ENCODE data around the gene ENDOG. TPM values are rescaled to one million over a fixed set of nuclear protein-coding genes. Genes with fewer than 3 reads are reported as not detected.

Gene ENDOG
- total RNA-seq, 2 donors from 2014 or later = 33.6 to 74.4 TPM

GRCh38 chr9:128807827-128808226, 10.5 kb upstream of the ENDOG start:
- Histone ChIP-seq H3K9me3 (no peaks in the 10 kb centered on the region), H3K4me3 (no peak overlapping the region), H3K36me3 (peaks cover 46% of the 10 kb centered on the region), H3K4me1 (no peaks in the 10 kb centered on the region), H3K27me3 (no peaks in the 10 kb centered on the region), H3K27ac (no peak overlapping the region)
- no peak for DNase-seq (ENCODE audit: low spot score)
- TF ChIP-seq, protein P1, sequence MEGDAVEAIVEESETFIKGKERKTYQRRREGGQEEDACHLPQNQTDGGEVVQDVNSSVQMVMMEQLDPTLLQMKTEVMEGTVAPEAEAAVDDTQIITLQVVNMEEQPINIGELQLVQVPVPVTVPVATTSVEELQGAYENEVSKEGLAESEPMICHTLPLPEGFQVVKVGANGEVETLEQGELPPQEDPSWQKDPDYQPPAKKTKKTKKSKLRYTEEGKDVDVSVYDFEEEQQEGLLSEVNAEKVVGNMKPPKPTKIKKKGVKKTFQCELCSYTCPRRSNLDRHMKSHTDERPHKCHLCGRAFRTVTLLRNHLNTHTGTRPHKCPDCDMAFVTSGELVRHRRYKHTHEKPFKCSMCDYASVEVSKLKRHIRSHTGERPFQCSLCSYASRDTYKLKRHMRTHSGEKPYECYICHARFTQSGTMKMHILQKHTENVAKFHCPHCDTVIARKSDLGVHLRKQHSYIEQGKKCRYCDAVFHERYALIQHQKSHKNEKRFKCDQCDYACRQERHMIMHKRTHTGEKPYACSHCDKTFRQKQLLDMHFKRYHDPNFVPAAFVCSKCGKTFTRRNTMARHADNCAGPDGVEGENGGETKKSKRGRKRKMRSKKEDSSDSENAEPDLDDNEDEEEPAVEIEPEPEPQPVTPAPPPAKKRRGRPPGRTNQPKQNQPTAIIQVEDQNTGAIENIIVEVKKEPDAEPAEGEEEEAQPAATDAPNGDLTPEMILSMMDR (IDR thresholded peaks at IDR 0.05) = no peak

DNA sequence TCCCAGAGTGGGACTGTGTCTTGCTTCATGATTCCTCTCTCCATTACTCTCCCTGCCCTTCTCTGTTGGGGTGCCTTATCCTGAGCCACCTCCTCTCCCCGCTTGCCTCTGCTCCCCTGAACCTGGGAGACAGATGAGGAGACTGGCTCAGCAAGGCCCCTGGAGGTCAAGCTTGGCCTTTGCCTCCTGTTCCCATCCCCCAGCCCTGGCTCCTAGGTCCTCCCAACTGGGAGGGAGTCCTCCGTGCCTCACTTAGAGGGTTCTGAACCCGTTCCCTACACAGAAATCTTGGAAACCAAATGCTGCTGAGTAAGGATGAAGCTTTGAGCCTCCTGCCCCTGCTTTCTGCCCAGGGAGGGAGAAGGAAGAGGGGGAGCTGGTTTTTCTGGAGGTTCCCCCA, 9.8 kb upstream of the ENDOG start:
- peaks cover 39% of the 10 kb centered on the region for H3K36me3 ChIP-seq

DNA sequence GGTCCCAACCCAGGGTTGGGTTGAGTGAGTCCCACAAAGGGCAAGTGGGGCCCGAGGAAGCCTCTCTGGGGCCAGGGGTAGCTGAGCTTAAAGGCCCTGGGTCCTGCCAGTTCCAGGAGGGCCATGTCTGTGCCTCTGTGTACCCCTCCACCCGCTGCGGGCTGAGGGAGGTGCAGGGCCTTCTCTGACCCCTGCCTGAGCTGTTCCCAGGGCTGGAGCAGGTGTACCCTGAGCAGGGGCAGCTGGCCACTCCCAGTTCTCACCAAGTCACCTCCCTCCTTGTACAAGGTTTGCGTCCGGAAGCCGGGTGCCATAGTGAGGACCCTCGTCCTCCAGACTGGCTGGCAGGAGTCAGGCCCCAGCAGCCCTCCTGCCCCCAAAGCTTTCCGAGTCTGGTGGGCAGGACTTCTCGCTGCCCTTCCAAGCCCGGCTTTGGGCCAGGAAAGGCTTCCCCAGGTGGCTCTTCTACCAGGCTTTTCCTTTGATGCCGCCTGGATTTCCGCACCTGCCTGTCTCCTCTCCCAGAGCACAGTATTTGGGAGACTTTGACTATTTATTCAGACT, 9.2 kb upstream of the ENDOG start:
- DNase-seq (ENCODE audit: low spot score) = no peak
- TF ChIP-seq, protein P1 (IDR thresholded peaks at IDR 0.05) = no peak
- Histone ChIP-seq H3K4me3 (no peak overlapping the region), H3K27ac (no peak overlapping the region), H3K4me1 (no peaks in the 10 kb centered on the region), H3K27me3 (no peaks in the 10 kb centered on the region), H3K9me3 (no peaks in the 10 kb centered on the region), H3K36me3 (peaks cover 33% of the 10 kb centered on the region)

More for the DNA sequence above, 9.8 kb upstream of the ENDOG start:
- TF ChIP-seq, protein P1 (IDR thresholded peaks at IDR 0.05) = no peak
- Histone ChIP-seq H3K9me3 (no peaks in the 10 kb centered on the region), H3K27ac (no peak overlapping the region), H3K27me3 (no peaks in the 10 kb centered on the region), H3K4me1 (no peaks in the 10 kb centered on the region), H3K4me3 (no peak overlapping the region)
- no peak for DNase-seq (ENCODE audit: low spot score)

- Histone ChIP-seq H3K27ac (no peak overlapping the region), H3K27me3 (no peaks in the 10 kb centered on the region), H3K36me3 (peaks cover 32% of the 10 kb centered on the region), H3K4me1 (no peaks in the 10 kb centered on the region), H3K4me3 (no peak overlapping the region), H3K9me3 (no peaks in the 10 kb centered on the region)
- no peak for DNase-seq (ENCODE audit: low spot score)
- TF ChIP-seq, protein P1 (IDR thresholded peaks at IDR 0.05) = no peak
These were observed 8.5 kb upstream of the ENDOG start for GRCh38 chr9:128809831-128810230.

GRCh38 chr9:128810873-128811272, 7.4 kb upstream of the ENDOG start:
- H3K36me3 ChIP-seq = peaks cover 26% of the 10 kb centered on the region
- H3K4me1 ChIP-seq = no peaks in the 10 kb centered on the region
- H3K4me3 ChIP-seq = no peak overlapping the region
- H3K9me3 ChIP-seq = no peaks in the 10 kb centered on the region
- no peak for DNase-seq (ENCODE audit: low spot score)
- no peak overlapping the region for H3K27ac ChIP-seq
- no peaks in the 10 kb centered on the region for H3K27me3 ChIP-seq
- TF ChIP-seq, protein P1 (IDR thresholded peaks at IDR 0.05) = no peak
